HG02885 (cell line): ENCODE results near the gene PRPSAP1.
"Not testable (repeated sequence)": the region's sequence is repeated elsewhere in the genome, so short reads cannot be mapped to it uniquely, and the experiment has no call there.

Experiments used
- ATAC-seq: cut with Tn5 transposase; IDR thresholded peaks from one replicate; pipeline ENCODE4 v1.9.1; 2021; ENCODE audit warnings: mild to moderate bottlenecking; ENCODE audit not compliant: unreplicated experiment, poor library complexity

The PRPSAP1 gene

DNA sequence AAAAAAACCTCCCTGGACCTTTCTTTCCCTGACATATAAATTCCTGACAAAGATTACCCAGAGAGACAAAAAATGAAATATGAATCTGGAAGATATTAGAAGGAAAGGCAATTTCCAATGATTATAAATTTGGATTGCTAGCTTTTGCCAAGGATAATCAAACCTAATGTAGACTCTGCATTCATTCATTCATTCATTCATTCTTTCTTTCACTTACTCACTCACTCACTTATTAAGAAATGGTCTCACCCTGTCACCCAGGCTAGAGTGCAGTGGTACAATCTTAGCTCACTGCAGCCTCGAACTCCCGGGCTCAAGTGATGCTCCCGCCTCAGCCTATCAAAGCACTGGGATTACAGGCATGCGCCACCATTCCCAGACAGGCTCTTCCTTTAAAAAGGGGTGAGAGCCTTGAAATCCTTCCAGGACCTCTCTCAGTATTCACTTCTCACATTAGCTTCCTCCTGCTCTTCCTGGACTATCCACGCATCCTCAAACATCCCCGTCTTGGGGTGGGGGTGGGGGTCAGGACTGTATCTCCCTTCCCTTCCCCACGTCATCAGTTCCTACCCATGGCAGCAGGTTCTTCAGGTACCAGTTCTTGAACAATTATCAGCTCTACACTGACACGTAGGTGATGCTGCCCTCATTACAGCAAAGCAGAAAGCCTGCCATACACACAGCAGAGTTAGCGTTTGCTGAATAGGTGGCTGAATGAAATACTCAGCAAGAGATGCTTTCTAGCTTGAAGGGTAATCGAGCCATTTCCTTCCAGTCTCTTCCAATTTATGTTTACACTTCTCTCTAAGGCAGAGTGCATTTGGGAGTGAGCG is 19.8 kb downstream of the PRPSAP1 start:
- ATAC-seq: no peak

DNA sequence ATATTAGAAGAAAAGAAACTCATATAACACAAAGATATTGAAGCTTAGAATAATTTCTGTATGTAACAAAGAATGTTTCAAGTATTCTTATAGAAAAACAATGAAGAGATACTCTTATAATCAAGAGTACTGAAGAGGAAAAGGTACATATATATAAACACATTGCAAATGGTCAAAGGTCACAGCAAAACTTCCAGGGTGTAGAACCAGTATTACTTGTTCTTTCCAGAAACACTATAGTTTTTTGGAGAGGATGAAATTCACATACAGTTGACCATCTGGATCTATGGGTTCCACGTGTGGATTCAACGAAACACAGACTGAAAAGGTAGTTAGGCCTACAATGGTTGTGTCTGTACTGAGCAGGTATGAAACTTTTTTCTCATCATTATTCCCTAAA is 22.6 kb downstream of the PRPSAP1 start:
- ATAC-seq: no peak

DNA sequence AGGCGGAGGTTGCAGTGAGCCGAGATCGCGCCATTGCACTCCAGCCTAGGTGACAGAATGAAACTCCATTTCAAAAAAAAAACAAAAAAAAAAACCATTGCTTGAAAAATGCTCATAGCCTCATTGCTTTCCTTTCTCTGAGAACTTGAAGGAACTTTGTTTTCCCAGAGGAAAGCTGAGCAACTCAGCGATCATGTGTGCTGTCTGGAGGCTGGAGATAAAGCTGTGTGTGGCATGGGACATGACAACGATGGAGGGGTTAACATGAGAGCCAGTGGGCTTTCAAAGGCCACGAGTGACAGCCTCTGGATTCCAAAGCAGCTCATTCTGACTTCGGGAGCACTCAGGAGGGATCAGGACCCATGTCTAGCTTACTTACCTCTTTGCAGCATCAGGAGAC is 24.1 kb downstream of the PRPSAP1 start:
- no peak for ATAC-seq

DNA sequence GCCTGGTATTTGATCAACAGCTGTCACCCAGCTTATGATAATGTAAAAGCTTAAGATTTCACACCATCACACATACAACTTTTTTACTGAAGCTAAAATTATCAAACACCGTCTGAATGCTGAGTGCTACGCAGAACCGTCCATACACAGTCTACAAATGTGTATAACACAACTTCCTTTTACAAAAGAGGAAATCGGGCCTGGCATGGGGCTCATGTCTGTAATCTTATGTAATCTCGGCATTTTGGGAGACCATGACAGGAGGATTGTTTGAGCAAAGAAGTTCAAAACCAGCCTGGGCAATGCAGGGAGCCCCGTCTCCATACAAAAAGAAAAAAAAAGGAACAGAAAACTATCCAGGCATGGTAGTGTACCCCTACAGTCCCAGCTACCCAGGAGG is 26.0 kb downstream of the PRPSAP1 start:
- ATAC-seq: no peak

DNA sequence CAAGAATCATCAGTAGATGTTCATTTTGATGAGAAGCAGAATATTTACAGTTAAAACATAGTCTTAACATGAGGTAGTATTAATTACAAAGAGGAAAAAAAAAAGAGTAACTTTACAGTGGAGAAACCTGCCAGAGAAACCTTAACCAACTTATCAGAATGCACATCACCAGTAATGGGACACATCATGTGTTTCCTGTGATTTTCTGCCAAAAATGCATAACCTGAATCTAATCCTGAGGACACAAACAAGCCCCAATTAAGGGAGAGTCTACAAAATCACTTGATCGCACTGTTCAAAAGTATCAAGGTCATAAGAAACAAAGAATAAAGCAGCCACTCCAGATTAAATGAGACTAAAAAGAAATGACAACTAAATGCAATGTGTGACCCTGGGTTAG is 27.4 kb downstream of the PRPSAP1 start:
- no peak for ATAC-seq

DNA sequence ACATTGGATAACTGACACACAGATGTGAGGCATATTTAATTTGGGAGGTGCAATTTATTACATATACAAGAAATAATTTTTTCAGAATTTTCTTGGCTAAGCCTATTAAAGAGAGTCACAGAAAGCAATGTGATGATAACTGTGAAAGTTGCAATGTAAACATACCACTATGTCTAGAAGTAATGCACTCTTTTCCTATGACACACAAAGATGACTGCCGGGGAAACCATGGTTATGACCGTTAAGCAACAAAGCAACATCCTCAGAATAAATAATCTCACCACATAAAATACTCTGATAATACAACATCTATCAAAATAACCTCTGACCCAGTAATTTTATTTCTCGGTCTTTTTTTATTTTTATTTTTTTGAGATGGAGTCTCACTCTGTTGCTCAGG is 35.1 kb downstream of the PRPSAP1 start:
- no peak for ATAC-seq

DNA sequence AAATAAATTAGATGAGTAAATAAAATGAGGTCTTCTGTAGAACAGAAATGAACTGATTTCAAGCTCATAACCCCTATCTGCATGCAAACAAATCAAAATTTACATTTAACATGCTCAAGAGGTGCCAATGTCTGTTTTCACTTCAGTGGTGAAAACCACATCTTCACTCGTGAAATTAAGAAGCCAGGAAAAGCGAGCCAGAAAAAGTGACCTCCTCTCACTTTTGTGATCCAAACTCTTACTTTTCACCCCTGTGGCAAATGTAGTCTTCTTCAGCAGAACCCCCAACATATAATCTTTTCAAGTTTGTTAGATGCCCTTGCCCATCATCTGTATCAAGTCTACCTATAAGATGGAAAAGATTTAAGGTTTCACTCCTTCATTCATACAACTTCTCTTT is 36.2 kb downstream of the PRPSAP1 start:
- no peak for ATAC-seq

DNA sequence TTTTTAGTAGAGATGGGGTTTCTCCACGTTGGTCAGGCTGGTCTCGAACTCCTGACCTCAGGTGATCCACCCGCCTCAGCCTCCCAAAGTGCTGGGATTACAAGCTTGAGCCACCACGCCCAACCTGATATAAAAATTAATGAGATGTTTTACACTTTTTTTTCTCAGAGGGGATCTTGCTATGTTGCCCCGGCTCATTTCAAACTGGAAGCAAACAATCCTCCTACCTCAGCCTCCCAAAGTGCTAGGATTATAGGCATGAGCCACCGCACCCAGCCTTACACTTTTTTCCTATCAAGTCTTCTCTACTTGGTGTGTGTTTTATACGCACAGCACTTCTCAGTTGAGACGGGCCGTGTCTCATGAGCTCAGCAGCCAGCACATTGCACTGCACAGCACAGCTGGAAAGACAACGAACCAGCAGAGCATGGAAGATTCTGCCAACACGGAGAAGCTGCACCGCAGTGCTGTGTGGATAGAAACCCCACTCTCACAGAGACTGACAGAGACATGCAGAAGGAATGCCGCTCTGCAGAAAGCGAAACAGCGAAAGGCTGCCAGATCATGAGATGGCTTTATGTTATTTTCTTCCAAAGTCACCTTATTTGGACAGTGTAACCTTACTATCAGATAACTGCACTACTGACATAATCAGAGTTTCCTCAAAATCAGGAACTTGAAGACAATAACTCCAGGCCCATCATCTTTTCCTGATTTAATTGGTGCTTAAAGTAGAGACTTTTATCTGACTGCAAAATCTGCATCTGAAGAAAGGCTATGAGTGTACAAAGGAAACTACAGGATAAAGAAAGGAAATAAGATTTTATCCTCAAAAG is 39.1 kb downstream of the PRPSAP1 start:
- ATAC-seq: no peak

DNA sequence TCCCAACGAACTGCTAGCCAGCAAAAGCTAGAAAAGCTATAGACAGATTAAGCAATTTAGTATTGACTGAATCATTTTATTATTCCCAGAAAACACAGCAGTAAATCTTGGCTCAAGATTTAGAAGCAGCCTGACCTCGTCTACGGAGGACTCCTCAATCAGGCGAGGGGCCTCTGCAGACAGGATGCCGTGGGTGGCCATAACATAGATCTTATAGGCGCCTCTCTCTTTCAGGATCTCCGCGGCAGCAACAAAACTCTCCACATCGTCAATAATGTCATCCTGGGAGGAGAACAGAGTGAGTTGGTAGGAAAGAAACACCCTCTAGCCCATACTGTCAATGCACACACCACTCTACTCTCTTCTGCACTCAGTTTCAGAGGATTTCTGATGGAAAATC is 41.0 kb downstream of the PRPSAP1 start:
- ATAC-seq: no peak

DNA sequence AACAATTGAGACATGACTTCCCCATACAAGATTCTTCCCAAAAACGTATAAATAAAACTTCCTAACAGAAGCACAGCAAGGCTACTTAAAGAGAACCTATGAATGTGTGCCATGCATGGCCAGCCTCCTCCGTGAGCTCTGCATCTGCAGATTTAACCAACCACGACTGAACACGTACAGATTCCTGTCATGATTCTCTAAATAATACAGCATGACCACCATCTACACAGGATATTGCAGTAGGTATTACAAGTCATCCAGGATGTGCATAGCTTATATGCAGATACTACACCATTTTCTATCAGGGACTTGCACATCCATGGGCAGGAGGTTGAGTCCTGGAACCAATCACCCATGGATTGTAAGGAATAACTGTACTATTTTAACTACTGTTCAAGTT is 44.3 kb downstream of the PRPSAP1 start:
- no peak for ATAC-seq

DNA sequence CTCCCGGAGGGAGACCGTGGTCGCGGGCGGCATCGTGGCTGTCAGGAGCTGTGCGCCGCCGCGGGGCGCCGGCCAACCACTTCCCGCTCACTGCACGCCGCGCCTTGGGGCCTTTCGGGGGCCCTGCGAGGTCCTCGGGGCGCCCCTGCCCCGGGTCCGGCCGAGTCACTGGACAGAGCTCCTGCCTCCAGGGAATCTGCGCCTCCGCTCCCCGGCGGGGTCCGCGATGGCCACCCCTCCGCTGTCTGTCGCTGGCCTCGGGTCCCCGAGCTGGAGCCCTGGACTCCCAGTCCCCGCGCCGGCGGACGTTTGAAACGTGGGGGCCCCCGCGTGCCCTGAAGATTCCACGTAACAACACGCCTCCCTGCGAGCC is 45.8 kb downstream of the PRPSAP1 start, which contains the start of gene QRICH2:
Gene QRICH2, minus strand, starts transcription at position 311 of the 373 bp plus-strand sequence. Its CDS starts 278 bp downstream, at position 33.
- ATAC-seq: no peak

DNA sequence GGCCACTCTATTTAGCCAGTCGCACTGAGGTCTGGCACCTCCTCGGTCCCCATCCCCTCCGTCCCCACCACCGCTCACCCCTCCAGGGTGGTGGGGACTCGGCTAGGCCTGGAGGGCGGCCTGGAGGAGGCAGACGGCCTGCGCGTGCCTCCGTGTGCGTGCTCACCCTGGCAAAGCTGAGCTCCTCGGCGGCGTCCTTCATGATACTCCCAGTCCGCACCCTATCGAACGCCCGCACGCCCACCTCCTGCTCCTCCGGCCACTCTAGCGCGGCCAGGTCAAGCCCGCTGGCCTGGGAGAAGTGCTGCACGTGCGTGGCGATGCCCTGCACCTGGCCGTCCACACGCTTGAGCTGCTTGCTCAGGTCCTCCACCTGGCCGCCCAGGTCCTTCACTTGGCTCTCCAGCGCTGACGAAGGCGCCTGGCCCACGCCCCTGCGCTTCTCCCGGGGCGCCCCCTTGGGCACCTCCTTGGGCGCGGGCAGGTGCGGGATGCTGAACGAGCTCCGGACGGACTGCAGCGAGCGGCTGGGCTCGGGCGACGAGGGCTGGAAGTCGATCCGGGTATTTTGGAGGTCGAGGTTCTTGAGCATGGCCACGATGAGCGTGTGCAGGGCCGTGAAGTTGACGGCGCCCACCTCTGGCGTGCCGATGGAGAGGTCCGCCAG is 46.3 kb downstream of the PRPSAP1 start:
- ATAC-seq: no peak

DNA sequence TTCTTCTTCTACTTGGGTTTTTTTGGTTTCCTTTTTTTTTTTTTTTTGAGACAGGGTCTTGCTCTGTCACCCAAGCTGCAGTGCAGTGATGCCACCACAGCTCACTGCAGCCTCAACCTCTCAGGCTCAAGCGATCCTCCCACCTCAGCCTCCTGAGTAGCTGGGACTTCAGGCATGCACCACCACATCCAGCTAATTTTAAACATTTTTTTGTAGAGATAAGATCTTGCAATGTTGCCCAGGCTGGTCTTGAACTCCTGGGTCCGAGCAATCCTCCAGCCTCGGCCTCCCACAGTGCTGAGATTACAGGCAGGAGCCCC is 48.6 kb downstream of the PRPSAP1 start:
- not testable (repeated sequence) for ATAC-seq

DNA sequence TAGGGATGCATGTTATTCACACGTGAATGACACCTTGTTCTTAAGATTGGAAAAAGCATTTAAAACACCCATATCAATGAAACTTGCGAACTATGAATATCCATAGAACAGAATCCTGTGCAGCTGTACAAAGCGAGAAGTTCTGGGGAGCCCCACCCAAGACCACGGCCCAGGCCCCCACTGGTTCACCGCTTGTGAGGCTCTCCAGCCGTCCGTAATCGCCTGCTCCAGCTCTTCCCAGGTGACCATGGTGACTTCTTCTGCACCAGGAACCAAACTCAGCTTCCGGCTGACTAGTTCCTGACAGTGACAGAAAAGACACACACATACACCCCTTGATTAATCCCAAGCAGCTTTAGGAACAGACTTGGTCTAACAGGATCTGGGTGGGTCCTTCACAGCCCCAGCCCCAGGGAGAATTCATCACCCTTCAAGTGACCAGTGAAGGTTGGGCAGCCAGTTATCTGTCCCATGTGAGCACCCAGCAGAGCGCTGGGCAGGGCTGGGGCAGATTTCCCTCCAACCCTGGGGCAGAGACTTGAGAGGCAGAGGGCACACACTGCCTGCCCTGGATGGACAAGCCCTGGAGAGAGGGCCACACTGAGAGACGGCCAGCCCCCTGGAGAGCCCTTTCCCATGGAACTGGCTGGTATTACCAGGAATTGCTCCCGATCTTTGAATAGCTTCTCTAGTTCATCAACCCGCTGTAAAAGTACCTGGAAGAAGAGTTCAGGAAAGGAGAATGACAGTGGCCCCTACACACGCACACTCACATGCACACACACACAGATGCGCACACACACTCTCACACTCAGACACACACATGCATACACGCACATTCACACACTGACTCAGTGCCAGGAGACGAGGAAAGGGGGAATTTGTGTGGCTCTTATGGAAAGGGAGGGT is 49.2 kb downstream of the PRPSAP1 start:
- no peak for ATAC-seq

DNA sequence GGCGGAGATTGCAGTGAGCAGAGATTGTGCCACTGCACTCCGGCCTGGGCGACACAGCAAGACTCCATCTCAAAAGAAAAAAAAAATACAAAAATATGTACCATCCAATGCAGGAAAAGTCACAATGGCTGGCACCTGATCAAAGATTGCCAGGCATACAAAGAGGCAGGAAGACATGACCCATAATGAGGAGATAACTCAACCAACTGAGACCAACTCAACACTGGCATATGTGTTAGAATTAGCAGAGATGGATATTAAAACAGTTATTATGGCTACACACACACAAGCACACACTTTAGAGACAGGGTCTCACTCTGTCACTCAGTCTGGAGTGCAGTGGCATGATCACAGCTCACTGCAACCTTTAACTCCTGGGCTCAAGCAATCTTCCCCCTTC is 56.3 kb downstream of the PRPSAP1 start:
- ATAC-seq: no peak

DNA sequence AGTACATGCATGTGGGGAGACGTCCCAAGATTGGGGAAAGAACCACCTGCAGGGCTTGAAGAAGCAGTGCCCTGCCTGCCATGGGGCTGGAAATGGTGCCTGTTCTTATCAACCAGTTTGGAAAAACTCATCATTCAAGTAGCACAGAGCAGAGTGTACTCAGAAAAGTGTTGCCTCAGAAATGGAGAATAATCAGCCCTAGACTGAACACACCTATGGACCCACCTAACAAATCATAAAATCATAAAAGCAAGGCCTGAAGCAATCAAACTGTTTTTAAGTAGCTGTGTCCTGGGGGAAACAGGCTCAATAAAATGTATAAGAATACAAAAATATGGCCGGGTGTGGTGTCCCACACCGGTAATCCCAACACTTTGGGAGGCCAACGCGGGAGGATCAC is 56.8 kb downstream of the PRPSAP1 start:
- ATAC-seq: no peak

DNA sequence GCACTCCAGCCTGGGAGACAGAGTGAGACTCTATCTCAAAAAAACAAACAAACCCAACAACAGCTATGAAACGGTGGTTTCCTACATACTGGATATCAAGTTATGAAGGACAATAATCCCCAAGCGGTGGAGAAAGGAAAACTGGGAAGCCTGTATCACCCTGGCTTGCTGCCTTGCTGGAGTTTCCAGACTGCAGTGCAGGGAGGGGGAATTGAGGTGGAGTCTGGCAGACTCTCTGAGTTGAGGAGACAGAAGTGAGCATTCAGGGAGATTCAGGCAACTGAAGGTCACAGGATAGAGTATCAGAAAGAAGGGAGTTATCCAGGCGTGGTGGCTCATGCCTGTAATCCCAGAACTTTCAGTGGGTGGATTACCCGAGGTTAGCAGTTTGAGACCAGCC is 57.5 kb downstream of the PRPSAP1 start:
- ATAC-seq: no peak

DNA sequence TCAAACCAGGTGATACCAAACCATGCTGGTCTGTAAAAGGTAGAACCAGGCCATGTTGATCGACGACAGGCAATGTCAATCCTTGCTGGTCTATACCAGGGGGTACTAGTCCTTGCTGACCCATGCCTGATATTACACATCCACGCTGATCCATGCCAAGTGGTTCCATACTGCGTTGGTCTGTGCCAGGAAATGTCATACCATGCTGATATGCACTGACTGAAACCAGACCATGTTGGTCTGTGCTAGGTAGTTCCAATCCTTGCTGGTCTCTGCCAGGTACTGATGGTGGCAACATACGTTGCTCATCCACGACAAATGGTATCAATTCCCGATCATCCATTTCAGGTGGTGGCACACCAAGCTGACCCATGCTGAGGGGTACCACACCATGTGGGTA is 60.6 kb downstream of the PRPSAP1 start:
- ATAC-seq: no peak

DNA sequence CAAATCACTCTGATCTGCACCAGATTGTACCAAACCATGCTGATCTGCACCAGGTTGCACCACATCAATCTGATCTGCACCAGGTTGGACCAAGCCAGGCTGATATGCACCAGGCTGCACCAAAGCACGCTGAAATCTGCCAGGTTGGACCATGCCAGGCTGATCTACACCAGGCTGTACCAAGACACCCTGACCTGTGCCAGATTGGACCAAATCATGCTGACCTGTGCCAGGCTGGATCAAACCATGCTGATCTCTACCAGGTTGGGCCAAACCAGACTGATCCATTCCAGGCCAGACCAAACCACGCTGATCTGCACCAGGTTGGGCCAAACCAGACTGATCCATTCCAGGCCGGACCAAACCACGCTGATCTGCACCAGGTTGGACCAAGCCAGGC is 61.1 kb downstream of the PRPSAP1 start:
- ATAC-seq: no peak
